Nucleus accumbens (tissue), 56 donors: ENCODE data around the gene GALNT13.

Experiments
- DNase-seq, 56 donors: peaks; one replicate each; lab custom pipeline; 2025; lab: John Stamatoyannopoulos, UW

GALNT13 gene

DNA sequence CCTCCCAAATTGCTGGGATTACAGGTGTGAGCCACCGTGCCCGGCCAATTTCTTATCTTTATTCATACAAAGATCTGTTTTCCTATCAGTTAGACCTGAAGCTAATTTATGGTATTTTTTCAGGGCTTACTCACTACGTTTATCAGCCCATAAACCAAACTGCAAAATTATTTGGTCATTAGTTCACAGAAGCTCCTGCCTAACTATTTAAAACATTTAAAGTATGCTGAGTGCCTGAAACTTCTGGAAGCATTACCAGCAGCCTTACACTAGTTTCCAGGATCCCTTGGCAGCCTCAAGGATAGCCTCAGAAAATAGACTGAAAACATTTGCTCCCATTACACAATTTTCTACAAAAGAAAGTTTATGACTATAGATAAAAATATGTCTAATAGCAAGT lies 68.8 kb downstream of the GALNT13 start:
- DNase-seq, result no peak

GRCh38 chr2:153944800-153945199 lies 73.1 kb downstream of the GALNT13 start:
- DNase-seq, result no peak

GRCh38 chr2:153946036-153946435 lies 74.3 kb downstream of the GALNT13 start:
- DNase-seq, result no peak

DNA sequence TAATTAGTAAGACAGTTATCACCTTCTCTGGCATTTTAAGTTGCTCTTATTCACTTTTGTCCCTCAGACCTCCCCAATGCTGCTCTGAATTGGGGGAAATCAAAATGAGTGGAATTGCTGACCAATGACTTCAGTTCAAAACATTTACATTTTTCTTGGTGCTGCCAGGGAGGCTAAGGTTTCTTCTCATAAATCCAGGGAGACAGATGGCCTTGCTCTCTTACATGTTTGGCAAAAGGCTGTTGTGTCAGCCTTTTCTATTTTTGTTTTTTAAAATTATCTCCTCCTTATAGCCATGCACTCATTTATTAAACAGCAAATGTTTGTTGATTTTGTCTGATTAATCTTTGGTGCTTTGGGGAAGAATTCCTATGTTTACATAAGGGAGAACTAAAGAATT lies 82.0 kb downstream of the GALNT13 start:
- no peak for DNase-seq

- no peak for DNase-seq
These were observed 91.5 kb downstream of the GALNT13 start for GRCh38 chr2:153963256-153963655.

- no peak for DNase-seq
These were observed 95.7 kb downstream of the GALNT13 start for GRCh38 chr2:153967248-153967973.

DNA sequence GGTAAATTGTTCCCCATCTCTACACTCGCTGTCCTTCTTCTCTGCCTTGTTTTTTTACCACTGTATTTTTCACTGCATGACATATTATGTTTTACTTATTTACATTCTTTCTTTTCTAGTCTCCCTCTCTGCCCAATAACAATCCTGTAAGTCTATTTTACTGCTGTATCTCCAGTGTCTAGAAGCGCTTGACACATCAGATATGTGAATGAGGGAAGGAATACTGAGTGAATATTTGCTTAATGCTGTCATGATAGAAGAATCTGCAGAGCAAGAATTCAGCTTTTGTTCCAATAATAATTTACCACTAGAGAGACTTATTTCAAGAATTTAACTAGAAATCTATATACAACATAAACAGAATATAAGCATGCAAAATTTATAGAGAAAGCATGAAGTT lies 99.5 kb downstream of the GALNT13 start:
- no peak for DNase-seq

DNA sequence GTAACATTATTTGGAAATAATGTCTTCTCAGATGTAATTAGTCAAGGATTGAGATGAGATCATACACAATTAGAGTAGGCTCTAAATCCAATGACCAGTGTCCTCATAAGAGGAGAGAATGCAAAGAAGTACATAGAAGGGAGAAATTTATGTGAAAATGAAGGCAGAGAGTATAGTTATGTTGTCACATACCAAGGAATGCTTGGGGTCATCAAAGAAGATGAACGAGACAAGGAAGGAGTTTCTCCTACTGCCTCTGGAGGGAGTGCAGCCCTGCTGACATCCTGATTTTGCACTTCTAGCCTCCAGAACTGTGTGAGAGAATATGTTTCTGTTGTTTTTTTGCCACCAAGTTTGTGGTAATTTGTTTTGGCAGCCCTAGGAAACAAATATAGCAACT lies 100.1 kb downstream of the GALNT13 start:
- DNase-seq, result no peak

GRCh38 chr2:153972412-153972811 lies 100.7 kb downstream of the GALNT13 start:
- no peak for DNase-seq

- no peak for DNase-seq
These were observed 114.9 kb downstream of the GALNT13 start for GRCh38 chr2:153986488-153987229.

- no peak for DNase-seq
These were observed 119.0 kb downstream of the GALNT13 start for GRCh38 chr2:153990771-153991170.

DNA sequence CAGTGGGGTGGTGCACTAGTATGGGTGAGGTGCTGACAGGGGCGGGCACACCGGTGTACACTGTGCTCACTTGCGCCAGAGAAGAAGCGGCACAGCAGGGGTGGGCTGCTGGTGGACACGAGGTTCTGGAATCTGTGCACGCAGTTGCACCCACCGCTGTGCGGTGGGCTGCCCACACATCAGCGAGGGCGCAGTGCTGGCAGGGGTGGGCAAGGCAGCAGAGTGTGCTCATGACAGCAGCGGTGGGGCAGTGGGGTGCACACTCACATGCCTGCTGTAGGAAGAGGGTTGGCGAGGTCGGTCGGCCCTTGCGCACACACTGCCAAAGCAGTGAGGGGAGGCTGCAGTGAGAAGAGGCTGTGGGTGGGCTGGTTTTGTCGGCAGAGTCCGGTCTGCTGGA lies 141.8 kb downstream of the GALNT13 start:
- DNase-seq, result no peak

DNA sequence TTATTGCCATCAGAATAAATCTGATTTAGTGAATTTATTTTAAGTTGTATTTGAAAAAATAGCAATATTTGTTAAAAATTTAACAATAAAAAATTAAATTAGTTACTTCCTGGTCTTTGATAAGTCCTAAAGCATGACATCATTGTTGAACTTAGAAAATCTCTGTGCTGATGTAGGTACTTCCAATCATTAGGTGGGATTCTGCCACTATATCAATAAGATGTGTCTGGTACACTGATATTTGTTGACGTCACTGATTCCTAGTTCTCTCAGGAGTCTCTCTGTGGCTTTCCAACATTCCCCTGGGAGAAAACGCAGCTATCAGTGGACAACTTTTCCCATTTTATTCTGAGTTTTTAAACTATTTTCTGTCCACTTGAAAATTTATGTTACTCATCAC lies 143.5 kb downstream of the GALNT13 start:
- no peak for DNase-seq

DNA sequence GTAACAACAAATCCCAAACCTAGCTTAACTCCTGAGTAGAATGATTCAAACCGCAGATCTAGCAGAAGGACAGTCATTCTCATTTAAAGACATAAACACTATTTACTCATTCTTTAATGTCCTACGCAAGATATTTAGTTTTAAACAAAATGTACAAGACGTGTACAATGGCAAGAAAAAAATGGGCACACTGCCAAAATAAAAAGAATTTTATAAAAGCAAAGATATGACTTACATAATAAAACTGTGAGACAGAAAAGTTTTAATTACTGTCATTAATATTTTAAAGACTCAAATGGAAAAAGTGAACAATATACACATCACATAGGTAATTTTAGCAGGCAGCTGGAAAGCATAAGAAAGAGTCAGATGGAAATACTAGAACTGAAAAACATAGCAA lies 157.8 kb downstream of the GALNT13 start:
- DNase-seq, result no peak

DNA sequence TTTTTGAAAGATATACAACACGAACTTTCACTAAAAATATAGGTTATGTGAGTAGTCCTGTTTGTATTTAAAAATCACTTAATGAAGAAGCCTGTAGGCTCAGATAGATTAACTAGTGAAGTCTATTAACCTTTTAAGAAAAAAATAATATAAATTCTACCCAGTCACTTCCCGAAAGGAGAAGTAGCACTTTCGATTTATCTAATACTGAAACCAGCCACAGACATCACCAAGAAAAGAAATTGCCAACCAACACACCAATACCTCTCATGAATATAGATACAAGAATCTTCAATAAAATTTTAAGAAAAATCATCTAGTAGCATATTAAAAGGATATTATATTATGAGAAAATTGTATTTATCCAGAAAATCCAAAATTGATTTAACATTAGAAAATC lies 160.5 kb downstream of the GALNT13 start:
- no peak for DNase-seq

- DNase-seq, result no peak
These were observed 174.8 kb downstream of the GALNT13 start for GRCh38 chr2:154046493-154046892.

DNA sequence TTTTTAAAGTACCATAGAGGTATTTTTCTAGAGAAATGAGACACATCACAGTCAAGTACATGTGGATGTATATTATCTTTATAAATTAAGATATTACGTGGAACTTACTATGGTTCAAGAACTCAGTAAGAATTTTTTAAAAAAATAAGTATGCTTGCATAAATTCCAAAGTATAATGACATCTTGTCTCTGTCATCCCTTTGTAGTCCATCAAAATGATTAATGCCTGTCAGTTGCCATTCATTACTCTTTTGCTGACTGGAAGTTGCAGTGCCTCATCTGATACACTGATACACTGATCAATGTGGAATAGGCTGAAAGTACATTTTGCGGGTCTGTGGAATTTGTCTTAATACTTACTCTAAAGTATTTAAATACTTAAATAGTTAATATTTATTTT lies 177.2 kb downstream of the GALNT13 start:
- no peak for DNase-seq

- no peak for DNase-seq
These were observed 177.8 kb downstream of the GALNT13 start for GRCh38 chr2:154049561-154049960.

DNA sequence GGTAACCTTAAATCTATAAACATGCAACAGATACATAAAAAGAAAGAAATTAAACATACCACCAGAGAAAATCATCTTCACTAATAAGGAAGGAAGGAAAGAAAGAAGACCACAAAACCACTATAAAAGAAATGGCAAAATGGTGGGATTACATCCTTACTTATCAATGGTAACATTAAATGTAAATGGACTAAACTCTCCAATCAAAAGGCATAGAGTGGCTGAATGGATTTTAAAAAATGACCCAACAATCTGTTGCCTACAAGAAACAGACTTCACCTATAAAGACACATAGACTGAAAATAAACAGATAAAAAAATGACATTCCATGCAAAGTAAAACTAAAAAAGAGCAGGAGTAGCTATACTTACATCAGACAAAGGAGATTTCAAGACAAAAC lies 195.4 kb downstream of the GALNT13 start:
- no peak for DNase-seq

DNA sequence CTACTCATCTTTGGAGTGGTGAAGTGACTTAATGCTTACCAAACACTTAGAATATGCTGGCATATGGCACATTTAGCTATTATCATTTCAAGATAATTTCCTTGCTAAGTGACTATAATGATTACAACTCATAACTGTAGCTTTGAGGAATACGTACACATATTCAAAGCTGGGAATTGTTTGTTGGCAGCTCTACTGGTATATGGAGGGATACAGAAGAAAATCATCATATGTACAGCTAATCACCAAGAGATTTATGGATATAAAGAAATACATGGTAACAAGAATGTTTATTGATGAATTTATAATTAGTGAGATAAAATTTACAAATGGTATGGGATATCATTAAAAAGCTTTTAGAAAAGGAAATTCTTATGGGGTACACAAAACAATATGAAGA lies 207.2 kb downstream of the GALNT13 start:
- DNase-seq, result no peak

DNA sequence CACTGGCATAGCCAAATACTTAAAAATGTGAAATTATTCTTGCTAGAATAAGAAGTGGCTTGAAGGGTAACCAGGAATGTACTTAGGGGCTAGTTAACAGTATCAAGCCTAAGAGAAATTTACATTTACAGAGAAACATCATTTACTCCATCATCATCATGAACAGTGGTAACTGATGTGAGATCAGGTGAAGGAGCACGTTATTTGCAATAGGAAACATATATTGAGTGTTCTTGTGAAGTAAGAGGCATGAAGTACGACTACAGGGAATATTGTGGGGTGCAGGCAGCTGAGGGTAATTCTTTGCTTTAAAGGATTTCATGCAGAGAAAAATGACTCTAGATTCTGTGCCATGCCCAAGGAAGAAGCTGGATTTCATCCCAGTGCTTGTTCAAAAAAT lies 220.8 kb downstream of the GALNT13 start:
- DNase-seq, result no peak

DNA sequence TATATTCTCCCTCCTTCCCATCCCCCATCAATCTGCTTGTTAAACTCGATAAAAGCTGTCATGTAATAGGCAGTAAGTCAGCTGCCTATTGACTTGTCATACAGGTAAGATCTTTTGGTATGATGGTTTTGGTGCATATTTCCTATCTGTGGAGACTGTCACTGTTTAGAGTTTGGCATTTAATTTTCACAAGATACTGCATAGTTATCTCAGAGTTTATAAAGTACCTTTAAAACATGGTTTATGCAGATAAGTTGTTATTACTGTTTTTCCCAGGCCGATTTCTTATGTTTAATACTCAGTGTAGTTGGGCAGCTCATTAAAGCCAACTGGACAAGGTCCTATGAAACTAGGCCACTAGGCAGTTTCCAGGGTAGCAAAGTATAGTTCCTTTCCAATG lies 222.1 kb downstream of the GALNT13 start:
- DNase-seq, result no peak
